Activated T-cell treated with anti-CD3 and anti-CD28 coated beads for 1 hour (primary cell): ENCODE data around the gene HPN.
"Not testable (repeated sequence)": the region's sequence is repeated elsewhere in the genome, so short reads cannot be mapped to it uniquely, and the experiment has no call there.

Experiments used
- DNase-seq: peaks from one replicate; pipeline ENCODE4 v3.0.0-alpha.2; 2020; ENCODE audit warnings: low read depth

Gene HPN

GRCh38 chr19:35041548-35042055 is at the start of gene HPN:
Gene HPN, plus strand, starts transcription at chr19:35041721. Its CDS starts 786 bp downstream, at chr19:35042507.
- DNase-seq = no peak

GRCh38 chr19:34992582-34992981 is 48.9 kb upstream of the HPN start:
- not testable (repeated sequence) for DNase-seq

GRCh38 chr19:34994286-34994642 is 47.3 kb upstream of the HPN start:
- DNase-seq = no peak

GRCh38 chr19:34994643-34995541 is 46.6 kb upstream of the HPN start:
- no peak for DNase-seq

DNA sequence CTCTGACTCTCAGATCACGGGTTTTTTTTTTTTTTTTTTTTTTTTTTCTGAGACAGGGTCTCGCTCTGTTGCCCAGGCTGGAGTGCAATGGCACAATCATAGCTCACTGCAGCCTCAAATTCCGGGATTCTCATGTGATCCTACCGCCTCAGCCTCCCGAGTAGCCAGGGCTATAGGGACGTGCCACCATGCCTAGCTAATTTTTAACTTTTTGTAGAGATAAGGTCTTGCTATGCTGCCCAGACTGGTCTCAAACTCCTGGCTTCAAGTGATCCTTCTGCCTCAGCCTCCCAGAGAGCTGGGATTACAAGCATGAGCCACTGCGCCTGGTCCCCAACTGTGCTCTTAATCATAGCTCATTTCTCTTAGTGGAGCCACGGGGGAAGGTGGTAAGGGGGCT is 46.0 kb upstream of the HPN start:
- no peak for DNase-seq

GRCh38 chr19:34997071-34997617 is 44.4 kb upstream of the HPN start:
- DNase-seq = no peak

DNA sequence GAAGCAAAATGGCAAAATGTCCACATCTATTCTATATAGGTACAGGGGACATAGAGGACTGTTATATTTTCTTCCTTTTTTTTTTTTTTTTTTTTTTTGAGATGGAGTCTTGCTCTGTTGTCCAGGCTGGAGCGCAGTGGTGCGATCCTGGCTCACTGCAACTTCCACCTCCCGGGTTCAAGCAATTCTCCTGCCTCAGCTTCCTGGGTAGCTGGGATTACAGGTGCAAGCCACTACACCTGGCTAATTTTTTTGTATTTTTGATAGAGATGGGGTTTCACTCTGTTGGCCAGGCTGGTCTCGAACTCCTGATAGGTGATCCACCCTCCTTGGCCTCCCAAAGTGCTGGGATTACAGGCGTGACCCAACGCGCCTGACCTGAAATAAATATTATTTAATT is 43.3 kb upstream of the HPN start:
- not testable (repeated sequence) for DNase-seq

GRCh38 chr19:34998777-34999497 is 42.6 kb upstream of the HPN start:
- no peak for DNase-seq

DNA sequence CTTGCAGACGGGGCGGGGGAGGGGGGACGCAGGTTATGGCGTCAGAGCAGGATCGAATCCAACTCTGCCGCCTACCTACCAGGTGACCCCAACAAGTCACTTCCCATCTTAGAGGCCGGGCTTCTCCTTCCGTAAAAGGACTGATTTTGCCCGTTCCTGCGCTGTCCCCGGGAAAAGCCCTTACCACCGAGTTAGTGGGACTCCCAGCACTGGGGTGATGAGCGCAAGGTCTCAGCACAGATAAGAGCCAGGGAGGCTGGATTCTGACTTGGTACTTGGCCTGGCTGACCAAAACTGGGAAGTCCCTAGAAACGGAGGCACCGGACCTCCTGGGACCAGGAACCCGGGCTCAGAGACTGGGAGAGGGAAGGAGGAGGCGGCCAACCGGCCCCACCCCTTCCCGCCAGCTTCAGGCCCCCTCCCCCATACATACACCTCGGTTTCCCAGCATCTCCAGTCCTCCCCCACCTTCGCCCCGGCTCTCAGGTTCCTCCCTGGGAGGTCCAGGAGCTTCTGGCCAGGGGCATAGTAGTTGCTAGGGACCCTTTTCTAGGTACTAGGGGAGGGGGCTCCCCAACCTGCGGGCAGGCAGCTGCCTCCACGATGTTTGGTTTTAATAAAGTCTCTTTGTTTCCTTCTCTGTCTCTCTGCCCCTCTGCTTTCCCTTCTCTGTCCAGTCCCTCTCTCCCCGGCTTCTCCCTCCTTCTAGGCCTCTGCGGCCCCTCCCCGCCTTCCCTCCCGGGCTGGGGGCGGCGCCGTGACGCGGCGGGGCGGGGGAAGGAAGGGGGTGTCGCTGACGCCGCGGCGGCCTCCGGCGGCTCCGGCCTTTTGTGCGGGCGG is 41.8 kb upstream of the HPN start, which contains the start of gene GRAMD1A:
Gene GRAMD1A (plus strand): TSS at position 826 of the 840 bp plus-strand sequence. CDS start 156 bp downstream, outside the sequence.
- peak; percentile 63 for DNase-seq

DNA sequence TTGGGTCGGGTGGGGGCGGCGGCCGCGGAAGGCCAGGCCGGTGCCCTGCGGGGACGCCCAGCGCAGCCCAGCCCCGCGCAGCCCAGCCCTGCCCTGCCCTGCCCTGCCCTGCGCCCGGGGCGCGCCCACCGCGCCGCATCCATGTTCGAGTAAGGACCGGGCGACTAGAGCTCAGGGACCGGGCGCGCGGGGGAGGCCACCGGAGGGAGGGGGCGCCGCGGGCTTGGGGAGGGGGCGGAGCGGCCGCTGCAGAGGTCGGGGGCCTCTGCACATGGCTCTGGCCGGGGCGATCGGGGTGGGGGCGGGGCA is 41.2 kb upstream of the HPN start:
- DNase-seq = no peak

- DNase-seq = peak; percentile 37
These were observed 40.6 kb upstream of the HPN start for GRCh38 chr19:35000647-35001501.

GRCh38 chr19:35002037-35002535 is 39.4 kb upstream of the HPN start:
- no peak for DNase-seq

DNA sequence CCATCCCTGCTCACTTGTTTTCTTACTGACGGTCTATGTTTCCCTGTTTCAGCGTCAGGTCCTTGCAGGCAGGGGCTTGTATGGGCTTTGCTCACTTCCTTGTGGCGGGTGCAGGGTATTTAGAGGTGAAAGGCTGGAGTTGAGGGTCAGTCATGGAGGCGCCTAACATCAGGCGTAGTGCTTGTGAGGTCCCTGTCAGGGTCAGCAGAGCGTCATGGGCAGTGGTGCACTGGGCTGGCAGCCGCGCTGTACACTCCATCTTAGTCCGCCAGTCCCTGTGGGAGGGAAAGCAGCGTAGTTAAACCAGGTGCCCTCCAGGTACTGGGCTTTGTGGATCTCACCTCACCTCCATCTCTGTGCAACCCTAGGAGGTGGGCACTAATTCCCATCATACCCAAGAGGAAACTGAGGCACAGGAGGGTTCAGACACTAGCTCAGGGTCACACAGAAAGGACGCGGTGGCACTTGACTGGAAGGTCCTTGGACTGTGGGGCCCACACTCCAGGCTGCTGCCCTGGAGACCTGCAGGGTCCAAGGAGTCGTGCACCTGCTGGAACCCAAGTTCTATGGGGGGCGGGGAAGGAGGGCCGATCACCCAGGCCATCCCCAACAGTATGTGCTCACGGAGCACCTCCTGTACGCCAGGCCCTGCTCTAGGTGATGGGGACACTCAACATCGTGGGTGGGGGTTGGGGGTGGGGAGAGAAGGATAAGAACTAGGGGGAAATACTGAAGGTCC is 36.8 kb upstream of the HPN start:
- no peak for DNase-seq

GRCh38 chr19:35005256-35005977 is 36.1 kb upstream of the HPN start:
- DNase-seq = no peak

DNA sequence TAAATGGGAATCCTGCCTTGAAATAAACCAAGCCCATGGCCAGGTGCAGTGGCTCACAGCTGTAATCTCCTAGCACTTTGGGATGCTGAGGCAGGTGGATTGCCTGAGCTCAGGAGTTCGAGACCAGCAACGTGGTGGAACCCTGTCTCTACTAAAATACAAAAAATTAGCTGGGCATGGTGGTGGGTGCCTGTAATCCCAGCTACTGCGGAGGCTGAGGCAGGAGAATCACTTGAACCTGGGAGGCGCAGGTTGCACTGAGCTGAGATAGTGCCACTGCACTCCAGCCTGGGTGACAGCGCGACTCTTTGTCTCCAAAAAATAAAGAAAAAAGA is 35.5 kb upstream of the HPN start:
- DNase-seq = not testable (repeated sequence)

GRCh38 chr19:35006342-35006998 is 35.1 kb upstream of the HPN start:
- no peak for DNase-seq

- DNase-seq = no peak
These were observed 34.5 kb upstream of the HPN start for GRCh38 chr19:35006999-35007365.

- DNase-seq = not testable (repeated sequence)
These were observed 34.1 kb upstream of the HPN start for GRCh38 chr19:35007427-35007826.

GRCh38 chr19:35008891-35009341 is 32.6 kb upstream of the HPN start:
- no peak for DNase-seq
